ENCODE results near the gene SGCE.

SGCE gene

GRCh38 chr7:94655126-94655847 is 646 bp downstream of the SGCE start:
- peak overlapping the region; percentile 84 for H2BK5ac ChIP-seq (ENCODE audit: low read depth, low read length, poor library complexity)
- peak overlapping the region; percentile 85 for H3K14ac ChIP-seq (ENCODE audit: low read length)
- H3K9ac ChIP-seq (ENCODE audit: low read length), result peak overlapping the region; percentile 94
- H4K8ac ChIP-seq (ENCODE audit: low read depth, low read length), result peak overlapping the region; percentile 98
- peak overlapping the region; percentile 90 for H4K91ac ChIP-seq (ENCODE audit: low read depth, low read length)
- peak overlapping the region; percentile 89 for H3K4me3 ChIP-seq (ENCODE audit: low read depth, low read length)
- peak overlapping the region; percentile 99 for H2AFZ ChIP-seq (ENCODE audit: insufficient read depth, low read length, poor library complexity)
- peak overlapping the region; percentile 42 for H2BK12ac ChIP-seq (ENCODE audit: low read length)
- no peak overlapping the region for H3K27ac ChIP-seq (ENCODE audit: low read depth, low read length)
- peak overlapping the region; percentile 79 for H2BK120ac ChIP-seq (ENCODE audit: insufficient read depth, low read length, poor library complexity)
- no peak overlapping the region for H2AK5ac ChIP-seq (ENCODE audit: low read length)
- peak in 1 of 2 donors; percentile 15 for DNase-seq
- peaks cover 7% of the 10 kb centered on the region for H3K9me3 ChIP-seq (ENCODE audit: insufficient read depth, low read depth, low read length)
- peaks cover 6% of the 10 kb centered on the region for H3K79me2 ChIP-seq (ENCODE audit: control insufficient read depth, insufficient read depth, low read length, poor library complexity)
- H4K12ac ChIP-seq (ENCODE audit: low read depth, low read length), result peak overlapping the region; percentile 98
- no peak overlapping the region for H3K23ac ChIP-seq (ENCODE audit: low read length)
- H3K27me3 ChIP-seq (ENCODE audit: insufficient read depth, low read length), result no peaks in the 10 kb centered on the region
- WGBS (ENCODE audit: extremely low coverage, insufficient coverage, insufficient read length), result no CpG with 5 or more reads among the region's 38 CpGs
- peak overlapping the region; percentile 97 for H3K18ac ChIP-seq (ENCODE audit: low read length)
- H3K79me1 ChIP-seq (ENCODE audit: low read length), result peaks cover 7% of the 10 kb centered on the region
- no peaks in the 10 kb centered on the region for H3K36me3 ChIP-seq (ENCODE audit: control insufficient read depth in 1 of 2, insufficient read depth in 2 of 2, low read length in 2 of 2)
- peak overlapping the region; percentile 95 for H3K4me2 ChIP-seq (ENCODE audit: low read length)
- H3K4me1 ChIP-seq (ENCODE audit: control insufficient read depth in 1 of 2, insufficient read depth in 2 of 2, low read length in 2 of 2), result peaks cover 0 to 4% of the 10 kb centered on the region in 2 experiments
- H3K4ac ChIP-seq (ENCODE audit: low read depth, low read length), result peak overlapping the region; percentile 89

- Histone ChIP-seq H3K23ac (ENCODE audit: low read length) (no peak overlapping the region), H3K4me2 (ENCODE audit: low read length) (peak overlapping the region; percentile 95), H3K4ac (ENCODE audit: low read depth, low read length) (no peak overlapping the region), H2BK5ac (ENCODE audit: low read depth, low read length, poor library complexity) (no peak overlapping the region), H4K8ac (ENCODE audit: low read depth, low read length) (no peak overlapping the region), H4K91ac (ENCODE audit: low read depth, low read length) (no peak overlapping the region), H3K9ac (ENCODE audit: low read length) (no peak overlapping the region), H3K9me3 (ENCODE audit: insufficient read depth, low read depth, low read length) (peaks cover 7% of the 10 kb centered on the region), H3K79me2 (ENCODE audit: control insufficient read depth, insufficient read depth, low read length, poor library complexity) (peaks cover 6% of the 10 kb centered on the region), H4K12ac (ENCODE audit: low read depth, low read length) (no peak overlapping the region), H3K18ac (ENCODE audit: low read length) (no peak overlapping the region), H3K14ac (ENCODE audit: low read length) (no peak overlapping the region), H3K79me1 (ENCODE audit: low read length) (peaks cover 9% of the 10 kb centered on the region), H3K36me3 (ENCODE audit: control insufficient read depth in 1 of 2, insufficient read depth in 2 of 2, low read length in 2 of 2) (no peaks in the 10 kb centered on the region), H3K4me1 (ENCODE audit: control insufficient read depth in 1 of 2, insufficient read depth in 2 of 2, low read length in 2 of 2) (peaks cover 3 to 6% of the 10 kb centered on the region in 2 experiments), H2AK5ac (ENCODE audit: low read length) (no peak overlapping the region), H2BK120ac (ENCODE audit: insufficient read depth, low read length, poor library complexity) (no peak overlapping the region), H2AFZ (ENCODE audit: insufficient read depth, low read length, poor library complexity) (peak overlapping the region; percentile 37), H3K27ac (ENCODE audit: low read depth, low read length) (no peak overlapping the region), H3K27me3 (ENCODE audit: insufficient read depth, low read length) (no peaks in the 10 kb centered on the region), H3K4me3 (ENCODE audit: low read depth, low read length) (peak overlapping the region; percentile 89), H2BK12ac (ENCODE audit: low read length) (no peak overlapping the region)
- DNase-seq, result no peak
- no CpG with 5 or more reads among the region's 11 CpGs for WGBS (ENCODE audit: extremely low coverage, insufficient coverage, insufficient read length)
Measured at GRCh38 chr7:94654783-94655125, 1.2 kb downstream of the SGCE start.

- no peak overlapping the region for H3K4me3 ChIP-seq (ENCODE audit: low read depth, low read length)
- WGBS (ENCODE audit: extremely low coverage, insufficient coverage, insufficient read length), result no CpG with 5 or more reads among the region's 4 CpGs
- peak overlapping the region; percentile 47 for H4K8ac ChIP-seq (ENCODE audit: low read depth, low read length)
- DNase-seq, result no peak
- H3K4ac ChIP-seq (ENCODE audit: low read depth, low read length), result no peak overlapping the region
- no peaks in the 10 kb centered on the region for H3K9me3 ChIP-seq (ENCODE audit: insufficient read depth, low read depth, low read length)
- peak overlapping the region; percentile 64 for H2BK12ac ChIP-seq (ENCODE audit: low read length)
- no peak overlapping the region for H3K18ac ChIP-seq (ENCODE audit: low read length)
- H3K79me1 ChIP-seq (ENCODE audit: low read length), result peaks cover 4% of the 10 kb centered on the region
- peaks cover under 1% of the 10 kb centered on the region for H3K79me2 ChIP-seq (ENCODE audit: control insufficient read depth, insufficient read depth, low read length, poor library complexity)
- H3K36me3 ChIP-seq (ENCODE audit: control insufficient read depth in 1 of 2, insufficient read depth in 2 of 2, low read length in 2 of 2), result no peaks in the 10 kb centered on the region
- H3K4me1 ChIP-seq (ENCODE audit: control insufficient read depth in 1 of 2, insufficient read depth in 2 of 2, low read length in 2 of 2), result peaks cover 3 to 8% of the 10 kb centered on the region in 2 experiments
- H4K12ac ChIP-seq (ENCODE audit: low read depth, low read length), result peak overlapping the region; percentile 62
- no peak overlapping the region for H3K23ac ChIP-seq (ENCODE audit: low read length)
- H2AFZ ChIP-seq (ENCODE audit: insufficient read depth, low read length, poor library complexity), result no peak overlapping the region
- H3K4me2 ChIP-seq (ENCODE audit: low read length), result no peak overlapping the region
- peak overlapping the region; percentile 63 for H2BK5ac ChIP-seq (ENCODE audit: low read depth, low read length, poor library complexity)
- H4K91ac ChIP-seq (ENCODE audit: low read depth, low read length), result peak overlapping the region; percentile 37
- H2AK5ac ChIP-seq (ENCODE audit: low read length), result no peak overlapping the region
- H3K27me3 ChIP-seq (ENCODE audit: insufficient read depth, low read length), result no peaks in the 10 kb centered on the region
- H2BK120ac ChIP-seq (ENCODE audit: insufficient read depth, low read length, poor library complexity), result peak overlapping the region; percentile 76
- peak overlapping the region; percentile 27 for H3K27ac ChIP-seq (ENCODE audit: low read depth, low read length)
- H3K14ac ChIP-seq (ENCODE audit: low read length), result no peak overlapping the region
- H3K9ac ChIP-seq (ENCODE audit: low read length), result no peak overlapping the region
Measured at GRCh38 chr7:94650147-94651051, 5.5 kb downstream of the SGCE start.

DNA sequence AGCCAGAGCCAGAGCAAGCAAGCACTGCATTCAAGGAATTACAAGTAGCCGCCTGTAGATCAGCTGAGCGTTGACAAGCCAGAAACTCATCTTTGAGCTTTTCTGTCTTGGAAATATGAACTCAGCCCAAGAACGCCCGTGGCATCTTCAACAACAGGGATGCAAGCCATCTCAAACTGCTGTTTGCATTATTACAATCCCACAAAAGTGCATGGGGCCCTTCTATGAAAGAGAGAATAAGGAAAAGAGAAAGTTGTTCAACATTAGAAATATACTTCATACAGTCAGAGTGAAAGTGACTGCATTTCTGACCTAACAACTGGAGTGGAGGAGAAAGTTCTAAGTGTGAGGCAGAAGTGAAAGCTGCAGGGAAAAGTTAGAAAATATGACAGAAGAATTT is 6.5 kb downstream of the SGCE start:
- no peak overlapping the region for H4K91ac ChIP-seq (ENCODE audit: low read depth, low read length)
- no peak overlapping the region for H3K9ac ChIP-seq (ENCODE audit: low read length)
- H4K8ac ChIP-seq (ENCODE audit: low read depth, low read length), result no peak overlapping the region
- H3K79me2 ChIP-seq (ENCODE audit: control insufficient read depth, insufficient read depth, low read length, poor library complexity), result no peaks in the 10 kb centered on the region
- no peak overlapping the region for H4K12ac ChIP-seq (ENCODE audit: low read depth, low read length)
- no peaks in the 10 kb centered on the region for H3K9me3 ChIP-seq (ENCODE audit: insufficient read depth, low read depth, low read length)
- H3K4ac ChIP-seq (ENCODE audit: low read depth, low read length), result no peak overlapping the region
- no CpG with 5 or more reads among the region's 4 CpGs for WGBS (ENCODE audit: extremely low coverage, insufficient coverage, insufficient read length)
- no peak overlapping the region for H2AFZ ChIP-seq (ENCODE audit: insufficient read depth, low read length, poor library complexity)
- H2BK5ac ChIP-seq (ENCODE audit: low read depth, low read length, poor library complexity), result no peak overlapping the region
- H3K14ac ChIP-seq (ENCODE audit: low read length), result no peak overlapping the region
- H3K4me2 ChIP-seq (ENCODE audit: low read length), result no peak overlapping the region
- no peak for DNase-seq
- no peak overlapping the region for H2AK5ac ChIP-seq (ENCODE audit: low read length)
- H3K79me1 ChIP-seq (ENCODE audit: low read length), result peaks cover 2% of the 10 kb centered on the region
- no peak overlapping the region for H2BK120ac ChIP-seq (ENCODE audit: insufficient read depth, low read length, poor library complexity)
- no peaks in the 10 kb centered on the region for H3K27me3 ChIP-seq (ENCODE audit: insufficient read depth, low read length)
- no peak overlapping the region for H2BK12ac ChIP-seq (ENCODE audit: low read length)
- peaks cover 3 to 6% of the 10 kb centered on the region in 2 experiments for H3K4me1 ChIP-seq (ENCODE audit: control insufficient read depth in 1 of 2, insufficient read depth in 2 of 2, low read length in 2 of 2)
- H3K27ac ChIP-seq (ENCODE audit: low read depth, low read length), result no peak overlapping the region
- no peak overlapping the region for H3K23ac ChIP-seq (ENCODE audit: low read length)
- no peak overlapping the region for H3K4me3 ChIP-seq (ENCODE audit: low read depth, low read length)
- no peaks in the 10 kb centered on the region for H3K36me3 ChIP-seq (ENCODE audit: control insufficient read depth in 1 of 2, insufficient read depth in 2 of 2, low read length in 2 of 2)
- no peak overlapping the region for H3K18ac ChIP-seq (ENCODE audit: low read length)

All from trophoblast cell (in vitro differentiated cells and primary cell).